Mucosa of stomach (tissue), 1 donor: Measurements from ENCODE around the gene SGPP2.

Experiments used
- H3K27me3 ChIP-seq: one replicate; pipeline ENCODE4 v1.7.0; 2013; ENCODE audit warnings: mild to moderate bottlenecking, low read length; ENCODE audit not compliant: control insufficient read depth, insufficient read depth
- H3K36me3 ChIP-seq: one replicate; pipeline ENCODE4 v1.7.0; 2013; ENCODE audit warnings: low read length; ENCODE audit not compliant: control insufficient read depth, insufficient read depth
- H3K4me1 ChIP-seq: one replicate; pipeline ENCODE4 v1.7.0; 2013; ENCODE audit warnings: mild to moderate bottlenecking, low read length; ENCODE audit not compliant: control insufficient read depth, insufficient read depth
- H3K4me3 ChIP-seq: one replicate; pipeline ENCODE4 v1.7.0; 2013; ENCODE audit warnings: low read length
- H3K9ac ChIP-seq: one replicate; pipeline ENCODE4 v1.7.0; 2013; ENCODE audit warnings: mild to moderate bottlenecking, low read length, moderate library complexity
- H3K9me3 ChIP-seq: one replicate; pipeline ENCODE4 v1.7.0; 2013; ENCODE audit warnings: mild to moderate bottlenecking, low read length, moderate library complexity; ENCODE audit not compliant: control insufficient read depth
- donor health status: Pancreatic carcinoma.

The SGPP2 gene

DNA sequence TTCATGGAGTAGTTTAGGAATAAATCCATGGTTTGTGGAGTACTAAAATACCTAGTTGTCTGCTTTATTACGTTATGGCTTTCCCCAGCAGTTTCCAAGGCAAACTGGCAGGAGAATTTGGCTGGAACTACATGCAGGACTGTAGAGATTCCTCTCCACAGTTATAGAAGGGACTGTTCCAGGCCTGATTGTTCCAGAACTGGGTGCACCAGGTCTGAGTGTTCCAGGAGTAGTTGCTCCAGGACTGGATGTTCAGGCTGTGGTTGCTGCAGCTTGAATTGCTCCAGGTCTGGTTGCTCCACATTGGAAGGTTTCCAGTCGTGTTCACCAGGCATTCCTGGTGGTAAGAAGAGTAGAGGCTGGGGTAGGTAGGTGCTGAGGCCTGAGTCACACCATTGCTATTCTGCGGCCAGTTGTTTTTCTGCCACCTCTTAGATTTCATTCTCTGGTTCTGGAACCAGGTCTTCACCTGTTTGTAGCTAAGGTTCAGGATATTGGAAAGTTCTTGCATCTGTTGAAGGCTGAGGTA, 28.1 kb downstream of the SGPP2 start:
- no peak overlapping the region for H3K4me3 ChIP-seq
- no peaks in the 10 kb centered on the region for H3K4me1 ChIP-seq
- no peaks in the 10 kb centered on the region for H3K27me3 ChIP-seq
- H3K36me3 ChIP-seq: no peaks in the 10 kb centered on the region
- no peaks in the 10 kb centered on the region for H3K9me3 ChIP-seq
- H3K9ac ChIP-seq: no peak overlapping the region

DNA sequence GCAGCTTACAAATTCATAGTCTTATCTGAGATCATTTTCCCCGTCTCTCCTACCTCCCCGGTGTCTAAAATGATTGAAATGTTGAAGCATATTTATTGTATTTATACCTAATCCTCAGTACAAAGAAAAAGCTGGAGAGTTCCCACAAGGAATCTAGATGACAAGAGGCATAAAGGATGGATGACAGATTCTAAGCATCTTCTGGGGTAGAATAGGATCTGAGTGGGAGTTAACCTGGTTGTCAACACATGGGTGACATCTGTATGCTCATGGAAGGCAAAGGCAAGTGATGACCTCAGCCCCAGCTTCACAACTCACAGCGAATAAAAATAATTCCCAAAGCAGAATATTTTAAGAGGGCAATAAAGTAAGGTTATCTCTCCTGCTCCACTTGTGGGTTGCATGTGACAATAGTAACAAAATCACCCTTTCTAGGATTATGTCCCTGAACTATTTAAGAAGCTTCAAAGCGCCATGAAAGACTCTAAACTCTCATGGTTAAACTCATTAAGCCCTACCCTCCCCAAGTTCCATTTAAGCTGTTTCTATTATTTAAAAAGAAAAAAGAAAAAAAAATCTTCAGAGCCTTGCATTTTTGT, 32.2 kb downstream of the SGPP2 start:
- no peak overlapping the region for H3K9ac ChIP-seq

DNA sequence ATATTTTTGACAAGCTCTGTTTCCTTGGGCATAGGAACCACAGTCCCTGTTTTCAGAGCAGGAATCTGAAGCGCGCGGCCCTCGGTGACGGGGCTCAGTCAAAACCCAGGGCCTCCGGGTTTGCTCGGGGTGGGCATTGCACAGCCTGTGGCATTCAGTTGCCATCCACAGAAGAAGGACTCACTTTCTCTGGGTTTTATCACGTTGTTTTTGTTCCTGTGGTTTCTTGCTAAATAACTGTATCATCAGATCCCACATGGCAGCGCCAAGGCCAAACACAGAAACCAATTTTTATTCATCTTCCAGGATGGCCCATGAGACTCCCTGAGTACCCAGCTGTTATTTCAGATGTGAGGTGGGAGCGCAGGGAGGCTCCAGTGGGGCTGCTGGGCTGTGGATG, 35.6 kb downstream of the SGPP2 start:
- H3K9me3 ChIP-seq: no peaks in the 10 kb centered on the region
- no peak overlapping the region for H3K9ac ChIP-seq
- no peak overlapping the region for H3K4me3 ChIP-seq
- no peaks in the 10 kb centered on the region for H3K27me3 ChIP-seq
- H3K36me3 ChIP-seq: no peaks in the 10 kb centered on the region
- no peaks in the 10 kb centered on the region for H3K4me1 ChIP-seq

More for the DNA sequence above, 32.2 kb downstream of the SGPP2 start:
- Histone ChIP-seq H3K36me3 (no peaks in the 10 kb centered on the region), H3K4me1 (no peaks in the 10 kb centered on the region), H3K9me3 (no peaks in the 10 kb centered on the region), H3K27me3 (no peaks in the 10 kb centered on the region), H3K4me3 (no peak overlapping the region)

DNA sequence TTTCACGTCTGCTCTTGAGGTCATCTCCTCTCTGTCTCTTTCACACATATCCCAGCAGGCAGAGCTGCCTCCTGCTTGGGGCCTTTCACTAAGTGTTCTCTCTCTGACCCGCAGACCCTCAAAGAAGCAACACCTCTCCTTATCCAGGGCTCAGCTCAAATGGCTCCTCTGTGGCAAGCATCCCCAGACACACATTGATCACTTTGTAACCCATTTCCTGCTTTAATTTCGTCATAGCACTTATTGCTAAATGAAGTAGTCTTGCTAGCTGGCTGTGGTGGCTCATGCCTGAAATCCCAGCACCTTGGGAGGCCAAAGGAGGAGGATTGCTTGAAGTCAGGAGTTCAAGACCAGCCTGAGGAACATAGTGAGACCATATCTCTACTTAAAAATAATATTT, 41.4 kb downstream of the SGPP2 start:
- Histone ChIP-seq H3K9ac (no peak overlapping the region), H3K27me3 (no peaks in the 10 kb centered on the region), H3K36me3 (no peaks in the 10 kb centered on the region), H3K4me1 (no peaks in the 10 kb centered on the region), H3K9me3 (no peaks in the 10 kb centered on the region), H3K4me3 (no peak overlapping the region)

DNA sequence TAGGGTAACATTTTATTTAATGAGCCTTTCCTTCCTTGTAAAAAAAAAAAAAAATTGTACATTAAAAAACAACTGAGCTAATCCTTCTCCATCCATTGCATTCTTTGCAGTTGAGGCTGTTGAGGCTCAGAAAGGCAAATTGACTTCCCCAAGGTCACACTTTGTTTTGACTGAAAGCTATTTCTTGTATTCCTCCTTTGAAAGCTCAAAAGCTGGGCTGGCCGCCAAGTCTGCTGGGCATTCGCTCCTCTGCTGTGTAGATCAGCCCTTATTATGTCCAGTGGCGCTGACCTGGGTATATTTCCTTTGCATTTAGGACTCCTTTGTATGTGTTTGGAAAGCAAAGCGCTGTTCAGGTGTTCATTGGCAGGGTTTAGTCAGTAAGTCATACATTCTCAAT, 44.0 kb downstream of the SGPP2 start:
- Histone ChIP-seq H3K9me3 (no peaks in the 10 kb centered on the region), H3K4me1 (no peaks in the 10 kb centered on the region), H3K27me3 (no peaks in the 10 kb centered on the region), H3K9ac (no peak overlapping the region), H3K4me3 (no peak overlapping the region), H3K36me3 (no peaks in the 10 kb centered on the region)

DNA sequence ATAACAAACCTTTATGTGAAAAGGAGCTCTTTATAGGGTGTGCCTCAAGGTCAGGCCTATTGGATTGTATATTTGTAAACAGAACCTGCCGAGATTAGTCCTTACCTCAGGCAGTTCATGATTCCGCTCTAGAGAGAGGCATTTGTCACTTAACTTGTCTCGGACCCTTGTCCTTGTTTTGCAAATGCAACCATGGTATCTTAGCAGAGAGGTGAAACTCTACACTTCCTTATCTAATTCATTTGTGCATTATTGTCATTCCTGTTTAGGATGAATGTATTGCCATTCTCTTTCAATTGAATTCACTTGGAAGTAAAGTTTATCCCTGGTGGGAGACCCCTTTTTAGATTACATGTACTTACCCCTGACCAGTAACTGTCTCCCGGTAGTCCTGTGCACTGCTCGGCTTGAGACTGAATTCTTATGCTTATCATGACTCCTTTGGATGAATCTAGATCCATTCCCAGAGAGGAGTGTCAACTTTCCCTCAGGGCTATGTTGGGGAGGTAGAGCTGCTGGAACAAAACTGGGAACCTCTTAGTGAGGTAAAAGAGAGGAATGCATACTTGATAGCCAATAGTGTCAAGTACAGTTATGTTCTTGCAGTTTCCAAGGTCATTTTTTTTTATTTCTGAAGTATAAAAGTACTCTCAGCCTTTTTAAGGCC, 46.6 kb downstream of the SGPP2 start:
- Histone ChIP-seq H3K4me1 (no peaks in the 10 kb centered on the region), H3K9me3 (no peaks in the 10 kb centered on the region), H3K4me3 (no peak overlapping the region), H3K36me3 (no peaks in the 10 kb centered on the region), H3K27me3 (no peaks in the 10 kb centered on the region), H3K9ac (no peak overlapping the region)

DNA sequence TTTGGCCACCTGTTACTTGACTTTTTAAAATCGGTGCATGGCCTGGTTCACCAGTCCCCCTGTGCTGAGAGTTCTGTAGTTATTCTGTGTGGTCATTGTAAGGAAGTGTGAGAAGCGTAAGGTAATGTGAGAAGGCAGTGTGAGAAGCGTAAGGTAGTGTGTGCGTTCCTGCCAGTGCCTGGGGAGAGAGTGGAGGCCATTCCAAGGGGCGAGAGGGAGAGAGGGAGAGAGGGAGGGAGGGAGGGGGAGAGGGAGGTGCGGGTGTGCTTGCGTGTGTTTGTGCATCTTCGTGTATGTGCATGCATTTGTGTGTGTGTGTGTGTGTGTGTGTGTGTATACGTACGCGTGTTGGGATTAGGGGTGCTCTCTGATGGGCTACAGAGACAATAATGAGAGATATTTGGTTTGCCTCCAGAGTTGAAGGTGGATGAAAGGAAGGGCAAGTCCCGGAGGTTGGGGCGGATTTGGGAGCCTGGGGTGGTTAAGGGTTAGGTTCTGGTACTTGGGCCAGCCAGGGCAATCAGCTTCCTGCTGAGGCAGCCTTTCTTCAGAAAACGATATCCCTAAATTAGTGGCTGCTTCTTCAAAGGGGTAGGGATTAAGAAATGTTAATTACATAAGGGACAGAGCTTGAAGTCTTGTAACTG, 53.7 kb downstream of the SGPP2 start:
- H3K9me3 ChIP-seq: no peaks in the 10 kb centered on the region
- no peak overlapping the region for H3K4me3 ChIP-seq
- no peak overlapping the region for H3K9ac ChIP-seq
- H3K27me3 ChIP-seq: no peaks in the 10 kb centered on the region
- no peaks in the 10 kb centered on the region for H3K36me3 ChIP-seq
- peaks cover 7% of the 10 kb centered on the region for H3K4me1 ChIP-seq

DNA sequence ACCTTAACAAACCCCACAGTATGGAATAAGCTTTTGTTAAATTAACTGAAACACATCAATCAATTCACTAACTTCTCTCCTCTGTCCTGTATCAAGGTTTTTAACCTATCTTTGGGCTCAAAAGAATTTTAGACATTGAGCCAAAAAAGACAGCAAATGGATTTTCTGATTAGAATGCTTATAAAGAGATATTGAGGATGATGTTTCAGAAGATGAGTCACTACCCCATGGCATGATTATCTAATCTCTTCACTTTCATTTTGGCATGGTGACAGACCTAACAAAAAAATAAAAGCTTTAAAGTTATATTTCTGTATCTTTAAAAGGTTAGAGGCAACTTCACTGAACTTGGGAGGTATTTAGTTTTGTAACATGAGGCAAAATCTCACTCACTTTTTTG, 55.5 kb downstream of the SGPP2 start:
- peaks cover 7% of the 10 kb centered on the region for H3K4me1 ChIP-seq
- H3K4me3 ChIP-seq: no peak overlapping the region
- no peaks in the 10 kb centered on the region for H3K9me3 ChIP-seq
- no peaks in the 10 kb centered on the region for H3K27me3 ChIP-seq
- H3K36me3 ChIP-seq: no peaks in the 10 kb centered on the region
- H3K9ac ChIP-seq: no peak overlapping the region

DNA sequence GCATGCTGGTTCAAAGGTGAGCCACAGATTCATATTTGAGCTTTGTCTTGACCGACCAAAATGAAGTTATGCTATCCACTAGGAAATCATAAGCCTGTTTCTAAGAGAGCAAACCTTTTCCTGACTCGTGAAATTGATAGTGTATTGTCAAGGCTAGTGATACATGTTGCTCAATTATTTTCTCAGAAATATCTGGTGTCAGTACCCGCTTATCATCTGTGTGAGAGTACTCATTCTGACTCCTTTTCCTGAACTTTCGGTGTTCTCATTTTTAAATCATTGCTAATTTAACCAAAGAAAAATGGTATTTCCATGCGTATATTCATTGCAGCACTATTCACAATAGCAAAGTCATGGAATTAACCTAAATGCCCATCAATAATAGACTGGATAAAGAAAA, 56.2 kb downstream of the SGPP2 start:
- Histone ChIP-seq H3K4me1 (peaks cover 7% of the 10 kb centered on the region), H3K4me3 (no peak overlapping the region), H3K9ac (no peak overlapping the region), H3K9me3 (no peaks in the 10 kb centered on the region), H3K27me3 (no peaks in the 10 kb centered on the region), H3K36me3 (no peaks in the 10 kb centered on the region)

DNA sequence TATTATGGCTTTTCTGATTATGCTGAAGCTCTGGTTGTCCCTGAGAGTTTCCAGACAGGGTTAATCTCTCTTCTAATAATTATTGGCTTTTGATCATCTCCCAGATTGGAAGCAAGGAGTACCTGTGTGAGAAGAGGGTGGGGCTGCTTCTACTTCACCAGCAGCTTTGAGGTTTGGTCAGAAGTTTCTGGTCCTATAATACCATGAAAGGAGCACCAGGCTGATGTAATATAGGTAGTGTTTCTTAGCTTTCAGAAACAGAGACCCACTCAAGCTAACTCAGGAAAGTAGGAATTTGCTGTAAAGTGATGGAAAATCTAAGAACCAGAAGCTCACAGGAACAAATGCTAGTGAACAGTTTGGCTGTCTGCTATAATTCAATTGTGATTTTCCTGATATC, 57.6 kb downstream of the SGPP2 start:
- Histone ChIP-seq H3K36me3 (no peaks in the 10 kb centered on the region), H3K4me1 (peaks cover 7% of the 10 kb centered on the region), H3K4me3 (no peak overlapping the region), H3K9me3 (no peaks in the 10 kb centered on the region), H3K27me3 (no peaks in the 10 kb centered on the region), H3K9ac (no peak overlapping the region)

DNA sequence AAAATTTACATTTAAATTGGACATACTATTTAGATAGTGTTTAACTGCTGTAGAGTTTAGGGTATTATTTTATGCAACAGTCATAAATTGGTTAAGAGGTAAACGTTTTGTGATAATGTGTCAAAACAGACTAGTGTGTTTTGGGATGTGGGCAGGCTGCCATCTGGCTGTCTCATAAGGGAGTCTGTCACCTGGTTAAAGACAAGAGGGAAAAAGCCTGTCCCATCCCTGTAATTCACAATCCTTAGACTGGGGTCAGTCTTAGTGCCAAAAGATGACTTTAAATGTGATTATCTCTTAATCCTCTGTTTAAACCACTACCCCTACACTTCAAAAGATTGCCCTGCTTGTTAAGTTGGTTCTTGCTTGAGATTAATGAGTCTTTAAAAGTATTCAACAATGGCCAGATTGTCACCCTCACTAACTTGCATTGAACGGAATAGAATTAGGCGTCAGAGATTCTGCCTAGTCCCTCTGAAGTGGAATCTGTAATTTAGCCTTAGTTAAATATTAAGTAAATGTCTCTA, 59.2 kb downstream of the SGPP2 start:
- Histone ChIP-seq H3K9me3 (no peaks in the 10 kb centered on the region), H3K4me3 (no peak overlapping the region), H3K9ac (no peak overlapping the region), H3K36me3 (no peaks in the 10 kb centered on the region), H3K27me3 (no peaks in the 10 kb centered on the region), H3K4me1 (peaks cover 7% of the 10 kb centered on the region)
